DND-41 (cell line): ENCODE results near the gene SHISA3.

Experiments used
- EZH2 ChIP-seq: IDR thresholded peaks from 3 replicates; pipeline ENCODE4 v1.6.1; 2012; ENCODE audit warnings: borderline replicate concordance, low read depth, mild to moderate bottlenecking, moderate library complexity, low read length, inconsistent platforms; ENCODE audit not compliant: severe bottlenecking
- TF ChIP-seq, protein P1 (sequence below): IDR thresholded peaks from 2 replicates; pipeline ENCODE4 v1.5.1; 2012; ENCODE audit warnings: borderline replicate concordance, low read length, moderate library complexity, mild to moderate bottlenecking; ENCODE audit not compliant: poor library complexity, severe bottlenecking; ENCODE audit errors: extremely low read depth

DNA sequence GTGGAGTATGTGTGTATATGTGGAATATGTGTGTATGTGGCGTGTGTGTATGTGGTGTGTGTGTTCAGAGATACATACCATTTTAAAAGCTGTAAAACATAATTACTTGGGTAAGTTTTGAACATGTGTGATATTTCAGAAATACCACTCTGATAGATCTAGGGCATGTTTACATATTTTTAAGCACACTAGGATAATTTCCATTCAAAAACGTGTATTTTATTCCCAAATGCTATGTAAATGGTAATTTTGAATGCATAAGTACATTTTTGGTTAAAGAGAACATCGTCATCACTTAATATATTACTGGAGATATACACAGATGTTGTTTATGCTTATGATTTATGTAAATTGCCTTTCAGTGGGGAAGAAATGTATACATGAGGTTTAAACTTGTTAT lies 34.7 kb upstream of the SHISA3 start:
- TF ChIP-seq, protein P1, sequence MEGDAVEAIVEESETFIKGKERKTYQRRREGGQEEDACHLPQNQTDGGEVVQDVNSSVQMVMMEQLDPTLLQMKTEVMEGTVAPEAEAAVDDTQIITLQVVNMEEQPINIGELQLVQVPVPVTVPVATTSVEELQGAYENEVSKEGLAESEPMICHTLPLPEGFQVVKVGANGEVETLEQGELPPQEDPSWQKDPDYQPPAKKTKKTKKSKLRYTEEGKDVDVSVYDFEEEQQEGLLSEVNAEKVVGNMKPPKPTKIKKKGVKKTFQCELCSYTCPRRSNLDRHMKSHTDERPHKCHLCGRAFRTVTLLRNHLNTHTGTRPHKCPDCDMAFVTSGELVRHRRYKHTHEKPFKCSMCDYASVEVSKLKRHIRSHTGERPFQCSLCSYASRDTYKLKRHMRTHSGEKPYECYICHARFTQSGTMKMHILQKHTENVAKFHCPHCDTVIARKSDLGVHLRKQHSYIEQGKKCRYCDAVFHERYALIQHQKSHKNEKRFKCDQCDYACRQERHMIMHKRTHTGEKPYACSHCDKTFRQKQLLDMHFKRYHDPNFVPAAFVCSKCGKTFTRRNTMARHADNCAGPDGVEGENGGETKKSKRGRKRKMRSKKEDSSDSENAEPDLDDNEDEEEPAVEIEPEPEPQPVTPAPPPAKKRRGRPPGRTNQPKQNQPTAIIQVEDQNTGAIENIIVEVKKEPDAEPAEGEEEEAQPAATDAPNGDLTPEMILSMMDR, result no peak
- TF ChIP-seq EZH2, result no peak
